Measurements from ENCODE around the gene TP73.

GRCh38 chr1:3685906-3686305 lies 33.6 kb downstream of the TP73 start:
- TF ChIP-seq, protein P1, sequence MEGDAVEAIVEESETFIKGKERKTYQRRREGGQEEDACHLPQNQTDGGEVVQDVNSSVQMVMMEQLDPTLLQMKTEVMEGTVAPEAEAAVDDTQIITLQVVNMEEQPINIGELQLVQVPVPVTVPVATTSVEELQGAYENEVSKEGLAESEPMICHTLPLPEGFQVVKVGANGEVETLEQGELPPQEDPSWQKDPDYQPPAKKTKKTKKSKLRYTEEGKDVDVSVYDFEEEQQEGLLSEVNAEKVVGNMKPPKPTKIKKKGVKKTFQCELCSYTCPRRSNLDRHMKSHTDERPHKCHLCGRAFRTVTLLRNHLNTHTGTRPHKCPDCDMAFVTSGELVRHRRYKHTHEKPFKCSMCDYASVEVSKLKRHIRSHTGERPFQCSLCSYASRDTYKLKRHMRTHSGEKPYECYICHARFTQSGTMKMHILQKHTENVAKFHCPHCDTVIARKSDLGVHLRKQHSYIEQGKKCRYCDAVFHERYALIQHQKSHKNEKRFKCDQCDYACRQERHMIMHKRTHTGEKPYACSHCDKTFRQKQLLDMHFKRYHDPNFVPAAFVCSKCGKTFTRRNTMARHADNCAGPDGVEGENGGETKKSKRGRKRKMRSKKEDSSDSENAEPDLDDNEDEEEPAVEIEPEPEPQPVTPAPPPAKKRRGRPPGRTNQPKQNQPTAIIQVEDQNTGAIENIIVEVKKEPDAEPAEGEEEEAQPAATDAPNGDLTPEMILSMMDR (IDR thresholded peaks at IDR 0.05) = no peak
- no peak for TF ChIP-seq POLR2A (IDR thresholded peaks at IDR 0.05)

Data from right lobe of liver (tissue), 4 donors.